Measurements from ENCODE around the gene CTTNBP2.

DNA sequence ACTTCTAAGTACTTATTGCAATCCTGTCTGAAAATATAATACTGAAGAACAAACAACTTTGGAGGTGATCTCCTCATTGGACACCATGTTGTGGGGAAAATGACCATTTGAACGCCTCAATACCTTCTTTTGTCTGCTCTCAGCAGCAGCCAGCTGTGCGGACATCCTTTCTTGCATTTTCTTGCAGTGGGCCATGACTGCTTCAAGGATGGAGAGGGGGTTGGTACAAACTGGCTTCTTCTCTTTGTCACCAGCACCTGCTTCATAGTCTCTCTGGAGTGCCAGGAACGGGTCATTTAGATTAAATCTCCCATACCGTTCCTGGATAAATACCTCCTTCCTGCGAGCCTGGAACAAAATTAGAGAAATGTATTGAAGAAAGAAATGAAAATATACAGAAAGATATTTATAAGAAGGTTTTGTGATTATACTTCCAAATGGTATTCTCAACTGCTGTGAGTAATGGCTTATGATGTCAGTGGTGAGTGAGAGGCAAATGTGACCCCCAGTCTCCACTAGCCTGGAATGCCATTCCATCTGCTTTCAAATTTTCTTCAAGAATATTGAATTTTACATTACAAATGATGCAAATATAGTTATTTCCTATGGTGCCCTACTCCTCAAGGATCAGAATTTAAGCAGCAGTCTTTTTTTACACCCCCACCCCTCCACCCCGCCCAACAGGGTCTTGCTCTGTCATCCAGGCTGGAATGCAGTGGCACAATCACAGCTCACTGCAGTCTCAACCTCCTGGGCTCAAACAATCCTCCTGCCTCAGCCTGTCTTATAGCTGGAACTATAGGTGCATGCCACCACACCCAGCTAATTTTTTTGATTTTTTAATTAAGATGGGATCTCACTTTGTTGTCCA lies 62.4 kb downstream of the CTTNBP2 start:
- TF ChIP-seq EP300 (IDR thresholded peaks at IDR 0.05) (no peak), POLR2A (IDR thresholded peaks at IDR 0.05; ENCODE audit: low read length) (no peak), SMC3 (IDR thresholded peaks at IDR 0.05) (no peak), RAD21 (conservative IDR thresholded peaks at IDR 0.05 in 1 of 2, IDR thresholded peaks at IDR 0.05 in 1 of 2) (no peak)
- TF ChIP-seq, protein P1, sequence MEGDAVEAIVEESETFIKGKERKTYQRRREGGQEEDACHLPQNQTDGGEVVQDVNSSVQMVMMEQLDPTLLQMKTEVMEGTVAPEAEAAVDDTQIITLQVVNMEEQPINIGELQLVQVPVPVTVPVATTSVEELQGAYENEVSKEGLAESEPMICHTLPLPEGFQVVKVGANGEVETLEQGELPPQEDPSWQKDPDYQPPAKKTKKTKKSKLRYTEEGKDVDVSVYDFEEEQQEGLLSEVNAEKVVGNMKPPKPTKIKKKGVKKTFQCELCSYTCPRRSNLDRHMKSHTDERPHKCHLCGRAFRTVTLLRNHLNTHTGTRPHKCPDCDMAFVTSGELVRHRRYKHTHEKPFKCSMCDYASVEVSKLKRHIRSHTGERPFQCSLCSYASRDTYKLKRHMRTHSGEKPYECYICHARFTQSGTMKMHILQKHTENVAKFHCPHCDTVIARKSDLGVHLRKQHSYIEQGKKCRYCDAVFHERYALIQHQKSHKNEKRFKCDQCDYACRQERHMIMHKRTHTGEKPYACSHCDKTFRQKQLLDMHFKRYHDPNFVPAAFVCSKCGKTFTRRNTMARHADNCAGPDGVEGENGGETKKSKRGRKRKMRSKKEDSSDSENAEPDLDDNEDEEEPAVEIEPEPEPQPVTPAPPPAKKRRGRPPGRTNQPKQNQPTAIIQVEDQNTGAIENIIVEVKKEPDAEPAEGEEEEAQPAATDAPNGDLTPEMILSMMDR (IDR thresholded peaks at IDR 0.05), result no peak

All from A549 (cell line).